Hematopoietic multipotent progenitor cell treated with erythropoietin and hydrocortisone succinate and interleukin-3 and kit ligand, for 17 days (in vitro differentiated cells): ENCODE data around the gene CHST11.
A peak's percentile ranks its signal among the peaks of the same experiment; 100 is the strongest.

Experiments used
- DNase-seq: peaks from one replicate; pipeline ENCODE4 v3.0.0-alpha.2; 2015; ENCODE audit warnings: low spot score

CHST11 gene

DNA sequence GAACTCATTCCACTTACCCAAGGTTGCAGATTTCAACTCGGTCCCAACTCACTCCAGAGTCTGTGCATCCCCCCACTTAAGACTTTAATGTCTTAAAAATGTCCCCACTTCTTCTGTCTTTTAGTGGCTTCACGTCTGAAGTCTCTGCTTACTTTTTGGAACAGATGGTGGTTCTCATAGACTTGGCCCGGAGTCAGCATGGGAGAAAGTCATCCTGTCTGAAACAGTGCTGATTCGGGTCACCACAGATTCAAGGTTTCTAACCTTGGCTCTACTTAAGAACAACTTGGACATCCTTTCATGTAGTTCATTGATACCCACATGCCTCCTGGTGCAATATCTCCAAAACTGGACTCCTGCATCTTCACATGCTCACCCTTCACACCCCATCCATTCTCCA lies 26.0 kb downstream of the CHST11 start:
- DNase-seq, result no peak

DNA sequence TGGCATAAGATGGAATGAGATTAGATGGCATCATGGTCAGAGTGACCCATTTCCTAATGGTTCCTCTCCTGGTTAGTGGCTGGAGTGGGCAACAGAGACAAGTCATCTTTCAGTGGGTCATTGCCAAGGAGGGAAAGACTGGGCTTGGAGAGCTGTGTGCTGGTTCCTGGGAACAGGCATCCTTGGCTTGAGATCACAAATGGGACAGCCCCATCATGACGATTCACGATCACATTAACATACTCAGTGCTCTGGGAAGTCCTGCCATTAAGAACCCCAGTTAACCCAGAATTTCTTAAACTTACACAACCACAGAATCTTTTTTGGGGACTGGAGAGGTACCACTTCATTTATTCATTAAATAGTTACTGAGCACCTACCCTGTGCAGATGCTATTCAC lies 27.3 kb downstream of the CHST11 start:
- no peak for DNase-seq

DNA sequence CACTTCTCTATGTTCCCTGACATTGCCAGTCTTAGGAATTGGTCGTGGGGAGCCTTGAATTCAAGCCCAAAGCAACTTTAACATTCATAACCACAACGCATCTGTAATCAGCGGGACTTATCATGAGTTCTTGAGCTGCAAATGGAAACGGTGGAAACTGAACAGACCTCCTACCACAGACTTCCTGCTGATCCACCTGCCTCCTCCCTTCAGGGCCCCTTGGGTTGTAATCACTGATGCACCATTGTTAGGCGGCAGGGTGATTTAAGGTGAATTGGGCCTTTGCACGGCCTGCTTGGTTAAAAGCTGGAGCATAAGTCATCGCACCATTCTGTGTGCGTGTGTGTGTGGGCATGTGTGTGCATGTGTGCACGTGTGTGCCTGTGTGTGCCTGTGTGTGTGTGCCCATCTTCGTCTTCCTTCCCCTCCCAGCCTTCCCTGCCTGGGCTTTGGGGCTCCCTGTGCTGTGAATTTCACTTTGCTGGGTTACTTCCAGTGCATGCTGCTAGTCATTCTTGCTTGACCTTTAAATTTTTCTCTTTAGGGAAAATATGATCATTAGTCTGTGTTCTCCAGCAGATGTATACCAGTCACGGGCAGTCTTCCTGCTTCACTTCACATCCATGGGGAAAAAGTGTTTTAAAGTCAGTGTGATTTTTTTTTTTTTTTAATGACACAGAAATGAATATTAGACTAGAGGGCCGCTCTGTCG lies 29.1 kb downstream of the CHST11 start:
- no peak for DNase-seq

DNA sequence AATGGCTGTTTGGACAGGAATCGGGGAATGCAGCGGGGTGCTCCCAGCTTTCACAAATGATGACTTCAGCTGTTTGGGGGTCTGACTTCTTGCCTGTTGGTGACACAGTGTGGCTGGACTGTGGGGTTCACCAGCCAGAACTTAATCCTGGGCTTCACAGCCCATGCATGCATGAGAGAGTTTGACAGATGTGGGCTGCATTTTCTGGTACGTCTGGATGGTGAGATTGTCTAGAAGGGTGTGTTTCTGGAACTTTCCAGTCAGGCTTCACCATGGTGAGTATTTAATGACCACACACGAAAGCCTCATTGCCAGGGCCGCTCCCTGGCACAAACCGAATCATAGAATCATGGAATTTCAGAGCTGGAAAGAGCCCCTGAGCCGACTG lies 29.6 kb downstream of the CHST11 start:
- no peak for DNase-seq

DNA sequence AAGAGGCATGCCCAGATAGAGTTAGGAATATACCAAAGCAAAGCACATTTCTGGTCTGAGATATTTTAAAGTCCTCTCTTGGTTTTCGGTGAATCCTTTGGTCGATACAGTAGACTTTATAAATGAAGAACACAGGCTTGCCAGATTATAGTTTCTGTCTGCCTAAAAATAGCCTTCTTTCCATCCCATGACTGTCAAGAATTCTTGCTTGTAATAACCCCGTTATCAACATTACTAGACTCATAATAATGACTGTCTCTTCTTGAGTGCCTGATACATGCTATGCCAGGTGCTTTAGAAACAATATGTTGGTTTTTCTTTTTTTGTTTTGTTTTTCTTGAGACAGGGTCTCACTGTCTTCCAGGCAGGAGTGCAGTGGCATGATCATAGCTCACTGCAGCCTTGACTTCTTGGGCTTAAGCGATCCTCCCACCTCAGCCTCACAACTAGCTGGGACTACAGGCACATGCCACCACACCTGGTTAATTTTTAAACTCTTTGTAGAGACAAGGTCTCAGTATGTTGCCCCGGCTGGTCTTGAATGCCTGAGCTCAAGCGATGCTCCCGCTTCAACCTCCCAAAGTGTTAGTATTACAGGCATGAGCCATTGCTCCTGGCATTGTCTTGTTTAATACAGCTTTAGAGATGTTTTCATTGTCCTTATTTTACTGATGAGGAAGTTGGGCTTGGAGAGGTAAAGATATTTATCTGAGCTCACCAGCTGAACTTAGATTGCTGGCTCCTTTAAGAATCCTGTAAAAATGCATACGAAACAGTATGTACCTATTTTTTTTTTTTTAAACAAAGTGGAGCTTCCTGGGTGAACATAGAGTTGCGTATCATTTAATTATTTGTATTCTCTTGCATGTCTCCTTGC lies 30.4 kb downstream of the CHST11 start:
- DNase-seq, result no peak

DNA sequence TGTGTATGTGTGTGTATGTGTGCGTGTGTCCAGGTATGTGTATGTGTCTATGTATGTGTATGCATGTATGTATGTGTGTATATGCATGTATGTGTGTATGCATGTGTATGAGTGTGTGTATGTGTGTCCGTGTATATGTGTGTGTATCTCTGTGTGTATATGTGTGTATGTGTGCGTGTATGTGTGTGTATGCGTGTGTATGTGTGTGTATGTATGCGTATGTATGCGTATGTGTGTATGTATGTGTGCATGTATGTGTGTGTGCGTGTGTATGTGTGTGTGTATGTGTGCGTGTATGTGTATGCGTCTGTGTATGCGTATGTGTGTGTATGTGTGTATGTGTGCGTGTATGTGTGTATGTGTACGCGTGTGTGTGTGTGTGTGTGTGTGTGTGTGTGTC lies 31.6 kb downstream of the CHST11 start:
- DNase-seq, result no peak

DNA sequence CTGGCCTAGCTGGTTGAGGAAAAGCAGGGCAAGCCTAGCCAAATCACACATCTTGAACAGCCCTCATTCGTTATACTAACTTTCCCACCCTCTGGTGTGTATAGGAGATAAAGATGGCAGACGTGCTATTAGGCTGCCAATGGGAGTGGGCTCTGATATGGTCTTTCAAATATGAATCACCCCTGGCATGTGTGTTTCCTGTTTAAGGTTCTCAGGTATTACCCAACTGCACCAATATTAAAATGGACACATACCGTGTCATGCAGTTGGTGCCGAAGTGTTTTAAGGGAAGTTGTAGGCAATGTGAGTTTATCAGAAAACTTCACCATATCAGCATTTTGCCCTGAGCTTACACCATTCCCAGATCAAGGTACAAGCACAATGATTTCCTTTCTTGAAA lies 33.4 kb downstream of the CHST11 start:
- peak; percentile 40 for DNase-seq

DNA sequence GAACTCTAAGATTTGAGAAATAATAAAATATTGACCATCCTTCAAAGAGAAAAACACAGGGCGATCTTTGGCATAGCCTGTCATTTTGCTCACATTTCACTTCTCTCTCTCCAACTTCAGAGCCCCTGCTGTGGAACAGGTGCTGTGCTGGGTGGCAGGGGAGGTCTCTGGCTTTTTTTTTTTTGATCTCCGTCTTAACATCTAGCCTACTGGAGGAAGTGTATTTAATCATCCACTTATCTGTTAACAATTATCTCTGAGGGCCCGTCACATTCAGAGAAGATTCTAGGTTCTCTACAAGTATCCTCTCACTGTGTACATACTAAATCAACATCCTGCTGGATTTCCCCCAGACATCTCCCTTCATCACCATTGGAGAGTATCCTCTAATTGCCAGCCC lies 34.1 kb downstream of the CHST11 start:
- DNase-seq, result no peak

DNA sequence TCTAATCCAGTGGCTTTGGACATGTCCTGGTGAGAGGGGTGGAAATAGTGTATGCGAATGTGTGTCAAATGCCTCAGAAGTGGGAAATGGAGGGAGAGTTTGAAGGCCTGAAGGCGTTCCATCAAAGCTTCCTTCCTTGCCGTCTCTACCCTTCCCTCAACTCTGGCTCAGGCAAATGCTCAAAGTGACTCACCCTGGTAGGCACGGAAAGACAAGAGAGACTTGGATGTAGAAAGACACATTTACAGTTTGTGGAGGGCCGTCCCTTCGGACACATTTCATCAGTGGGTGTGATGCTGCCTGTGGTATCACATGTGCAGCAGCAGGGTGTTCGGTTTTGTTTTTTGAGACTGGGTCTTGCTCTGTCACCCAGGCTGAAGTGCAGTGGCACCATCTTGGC lies 36.7 kb downstream of the CHST11 start:
- no peak for DNase-seq

DNA sequence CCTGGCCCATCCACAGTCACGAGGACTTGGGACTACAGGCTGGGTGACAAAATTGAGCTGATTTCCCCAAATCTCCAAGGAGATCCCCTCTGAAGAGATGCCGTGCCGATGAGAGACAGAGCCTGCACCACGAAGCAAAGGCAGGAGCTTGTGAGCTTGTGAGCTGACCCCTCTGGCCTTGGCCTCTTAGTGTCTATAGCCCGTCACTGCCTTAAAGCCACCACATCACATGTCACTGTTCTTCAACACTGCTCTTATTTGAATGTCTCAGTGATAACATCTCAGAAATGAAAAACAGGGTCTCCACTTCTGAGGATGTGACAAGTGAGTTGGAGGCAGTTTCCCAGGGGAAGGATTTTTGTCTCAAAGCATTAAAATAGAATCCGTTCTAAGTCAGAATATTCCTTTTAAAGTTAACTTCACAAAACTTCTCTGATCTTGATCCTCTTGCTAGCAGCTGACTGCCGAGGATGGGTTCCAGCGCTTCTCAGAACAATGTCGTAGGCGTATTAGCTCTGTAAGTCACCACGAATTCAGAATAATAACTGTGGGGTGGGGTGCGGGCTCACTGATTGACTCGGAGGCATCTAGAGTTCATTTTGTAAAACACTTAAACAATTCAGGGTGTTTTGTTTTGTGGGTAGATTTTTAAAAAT lies 37.5 kb downstream of the CHST11 start:
- DNase-seq, result no peak

DNA sequence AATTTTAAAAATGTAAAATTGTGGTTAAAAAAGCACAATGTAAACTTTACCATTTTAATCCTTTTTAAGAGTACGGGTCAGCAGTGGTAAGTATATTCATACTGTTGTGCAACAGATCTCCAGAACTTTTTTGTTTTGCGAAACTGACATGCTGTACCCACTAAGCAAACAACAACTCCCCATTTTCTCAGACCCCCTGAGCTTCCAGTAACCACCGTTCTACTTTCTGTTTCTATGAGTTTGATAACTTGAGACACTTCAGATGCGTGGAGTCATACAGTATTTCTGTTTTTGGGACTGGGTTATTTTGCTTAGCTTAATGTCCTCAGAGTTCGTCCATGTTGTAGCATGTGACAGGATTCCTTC lies 38.0 kb downstream of the CHST11 start:
- no peak for DNase-seq

DNA sequence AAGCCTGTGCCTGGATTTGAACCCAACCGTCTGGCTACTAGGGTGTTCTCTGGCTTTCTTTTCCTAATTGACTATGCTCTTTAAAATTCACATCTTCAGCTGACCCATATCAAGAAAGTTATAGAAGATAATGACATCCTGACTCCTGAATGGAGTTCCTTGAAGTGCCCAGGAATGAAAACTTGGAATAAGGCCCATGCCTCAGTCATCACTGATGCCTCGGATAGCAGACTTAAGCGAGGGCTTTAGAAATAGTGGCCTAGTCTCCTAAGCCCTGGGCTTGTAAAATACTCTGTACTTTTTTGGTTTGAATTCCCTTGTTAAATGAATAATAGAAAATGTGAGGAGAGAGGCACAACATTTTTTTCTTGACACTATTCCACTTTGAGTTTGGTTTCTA lies 39.0 kb downstream of the CHST11 start:
- no peak for DNase-seq

DNA sequence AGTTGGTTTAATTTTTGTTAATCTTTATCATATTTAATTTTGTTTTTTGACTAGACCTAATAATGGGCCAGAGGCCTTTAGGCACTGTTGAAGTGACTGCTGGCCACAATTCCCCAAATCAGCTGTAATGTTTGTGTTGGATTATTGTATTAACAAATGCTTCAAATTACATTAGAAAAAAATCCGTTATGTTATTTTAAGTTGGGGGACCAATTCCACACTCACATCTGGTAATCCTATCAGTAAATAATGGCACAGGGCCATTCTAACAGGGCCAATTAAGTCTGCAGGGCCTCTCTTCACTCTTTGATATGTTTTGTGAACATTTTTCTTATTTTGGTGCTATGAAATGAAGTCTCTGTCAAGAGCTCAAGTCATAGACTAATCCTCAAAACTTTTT lies 39.6 kb downstream of the CHST11 start:
- DNase-seq, result no peak

DNA sequence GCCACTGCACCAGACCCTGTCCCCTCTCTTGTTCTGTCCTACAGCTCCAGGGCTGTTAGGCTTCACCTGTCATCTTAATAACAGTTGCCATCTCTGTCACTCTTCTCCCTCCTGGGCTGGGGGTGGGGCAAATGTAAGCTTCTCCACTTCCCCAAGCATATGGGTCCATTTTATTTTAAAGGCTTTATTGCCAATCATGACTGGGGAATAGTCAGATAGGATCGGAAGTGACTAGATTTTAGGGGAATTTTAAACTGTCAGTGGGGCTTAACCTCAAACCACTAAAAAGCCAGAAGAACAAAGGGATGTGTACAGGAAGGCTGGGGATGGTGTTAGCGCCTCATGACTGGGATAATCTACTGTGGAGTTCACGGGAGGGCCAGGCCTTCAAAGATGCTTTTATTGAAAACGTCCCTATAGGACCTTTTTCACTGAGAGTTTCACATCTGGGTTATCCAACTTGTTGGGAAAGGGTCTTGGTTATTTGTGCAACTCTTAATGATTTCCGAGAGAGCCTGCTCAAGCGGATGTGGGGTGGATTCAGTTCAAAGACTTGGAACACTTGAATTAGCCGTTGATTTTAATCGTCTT lies 41.6 kb downstream of the CHST11 start:
- DNase-seq, result no peak

DNA sequence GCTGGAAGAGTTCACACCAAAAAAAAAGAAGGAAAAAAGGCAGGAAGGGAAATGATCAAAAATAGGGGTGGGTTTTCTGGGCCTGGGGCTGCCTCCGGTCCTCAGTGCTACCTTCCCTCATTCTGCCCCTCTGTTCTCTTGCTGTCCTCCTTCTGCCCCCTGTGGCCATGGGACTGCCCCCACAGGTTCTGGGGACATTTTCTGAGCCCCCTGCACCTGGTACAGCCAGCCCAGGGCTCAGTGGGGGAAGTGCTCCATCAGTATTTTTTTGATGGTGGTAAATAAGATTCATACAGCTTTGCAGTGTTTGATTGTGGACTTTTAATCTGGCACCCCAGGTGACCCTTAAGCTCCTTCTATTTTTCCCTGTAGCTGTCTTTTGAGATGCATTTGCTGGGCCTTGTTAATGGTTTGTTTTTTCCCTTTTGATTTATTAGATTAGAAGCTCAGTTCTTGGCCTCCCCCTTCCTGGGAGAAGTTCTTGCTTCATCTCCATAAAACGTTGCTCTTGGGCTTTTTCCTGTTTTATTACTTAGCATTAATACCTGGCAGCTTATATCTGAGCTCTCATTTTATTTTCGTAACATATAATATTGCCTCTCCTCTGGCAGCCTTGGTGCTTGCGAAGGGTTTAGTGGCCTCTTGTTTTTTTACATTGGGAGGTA lies 43.1 kb downstream of the CHST11 start:
- no peak for DNase-seq

DNA sequence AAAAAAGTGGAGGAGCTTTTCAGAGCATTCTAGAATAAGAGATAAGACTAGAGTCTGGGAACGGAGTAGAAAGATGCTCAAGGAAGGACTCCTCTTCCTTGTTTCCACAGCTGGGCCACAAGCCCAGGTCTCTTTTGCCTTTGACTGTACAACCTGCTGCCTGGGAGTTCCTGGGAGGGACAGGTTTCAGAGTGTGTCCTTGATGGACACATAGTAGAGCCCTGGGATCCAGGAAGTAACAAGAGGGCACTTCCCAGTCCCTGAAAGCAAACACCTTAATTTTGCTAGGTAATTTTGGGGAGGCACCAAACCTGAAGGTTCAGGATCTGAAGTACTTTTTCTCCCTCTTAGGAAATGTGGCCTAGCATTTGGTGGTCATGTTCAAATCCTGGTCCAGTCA lies 44.4 kb downstream of the CHST11 start:
- no peak for DNase-seq

DNA sequence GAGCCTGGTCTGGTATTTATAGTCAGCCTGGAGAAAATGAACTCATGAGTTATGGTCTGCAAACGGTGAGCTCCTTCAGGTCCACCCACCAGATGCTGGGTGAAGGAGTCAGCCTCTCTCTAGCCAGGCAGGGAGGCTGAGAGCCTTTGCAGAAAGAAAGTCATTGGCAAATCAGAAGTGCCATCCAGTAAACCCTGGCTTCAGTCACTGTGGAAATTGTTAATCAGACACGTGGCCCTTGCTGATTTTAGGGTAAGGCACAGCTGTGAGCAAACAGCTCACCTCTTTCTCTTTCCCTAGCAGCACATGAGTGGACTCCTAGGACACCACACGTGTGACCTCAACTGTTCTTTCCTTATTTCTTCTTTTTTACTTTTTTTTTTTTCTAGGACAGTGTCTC lies 44.9 kb downstream of the CHST11 start:
- DNase-seq, result no peak

DNA sequence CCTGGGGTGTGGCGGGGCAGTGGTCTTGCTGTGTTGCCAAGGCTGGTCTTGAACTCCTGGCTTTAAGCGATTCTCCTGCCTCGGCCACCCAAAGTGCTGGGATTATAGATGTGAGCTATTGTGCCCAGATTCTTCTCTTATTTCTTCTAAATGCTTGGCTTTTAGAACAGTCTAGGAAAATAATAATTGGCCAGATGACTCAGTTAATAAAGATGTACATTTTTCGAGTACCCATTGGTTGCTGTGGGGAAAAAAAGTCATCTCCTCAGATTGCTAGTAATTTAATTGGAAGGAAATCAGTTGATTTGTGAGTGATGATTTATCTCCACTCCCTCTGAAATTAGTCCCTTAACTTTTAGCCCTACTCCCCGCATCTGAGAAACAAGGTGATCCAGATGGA lies 45.5 kb downstream of the CHST11 start:
- DNase-seq, result no peak

DNA sequence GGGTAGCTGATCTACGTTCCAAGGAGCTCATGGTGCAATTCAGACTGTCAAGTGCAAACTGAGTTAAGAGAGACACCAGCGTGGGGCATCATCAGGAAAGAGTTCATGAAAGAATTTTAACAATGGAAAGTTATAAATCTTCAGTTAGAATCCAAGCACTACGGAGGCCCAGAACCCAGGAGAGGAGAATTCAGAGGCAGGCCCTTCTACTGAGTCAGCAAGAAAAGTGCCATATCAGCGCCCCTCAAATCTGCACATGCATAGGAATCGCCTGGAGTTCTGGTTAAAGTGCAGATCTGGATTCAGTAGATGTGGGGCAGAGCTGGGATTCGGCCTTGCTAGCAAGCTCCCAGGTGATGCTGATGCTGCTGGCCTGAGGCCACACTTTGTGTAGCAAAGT lies 45.9 kb downstream of the CHST11 start:
- no peak for DNase-seq

DNA sequence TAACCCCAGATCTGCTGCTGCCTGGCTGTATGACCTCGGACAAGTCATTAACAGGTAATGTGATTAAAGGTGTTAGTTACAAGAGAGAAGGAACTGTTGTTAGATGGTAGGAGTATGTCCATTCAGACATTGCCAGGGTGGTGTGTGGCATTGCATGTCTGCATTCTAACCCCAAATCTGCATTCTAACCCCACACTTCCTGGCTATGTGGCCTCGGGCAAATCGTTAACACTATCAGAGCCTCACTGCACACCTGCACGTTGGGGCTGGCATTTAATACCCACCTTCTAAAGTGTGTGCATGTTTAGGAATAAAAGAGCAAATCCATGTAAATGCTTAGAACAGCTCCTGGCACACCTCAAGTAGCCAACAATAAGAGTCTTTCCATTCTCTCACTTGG lies 46.4 kb downstream of the CHST11 start:
- no peak for DNase-seq

DNA sequence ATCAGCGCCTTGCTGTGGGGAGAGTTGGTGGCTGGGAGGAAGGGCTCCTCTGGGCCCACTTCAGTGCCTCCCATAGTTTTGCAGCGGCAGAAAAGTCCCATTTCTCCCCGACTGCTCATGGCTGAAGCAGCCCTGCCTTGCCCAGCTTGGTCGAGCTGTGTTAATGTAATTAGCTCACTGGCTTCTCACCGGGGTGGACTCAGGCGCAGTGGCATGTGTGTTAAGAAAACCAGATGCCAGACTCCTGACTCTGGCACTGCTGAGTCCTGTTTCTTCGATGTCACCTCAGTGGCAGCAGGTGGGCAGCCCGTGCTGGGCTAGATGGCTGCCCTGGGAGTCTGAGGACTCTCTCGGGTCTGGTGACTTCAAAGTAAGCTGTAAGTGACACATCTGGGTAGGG lies 47.4 kb downstream of the CHST11 start:
- DNase-seq, result no peak

DNA sequence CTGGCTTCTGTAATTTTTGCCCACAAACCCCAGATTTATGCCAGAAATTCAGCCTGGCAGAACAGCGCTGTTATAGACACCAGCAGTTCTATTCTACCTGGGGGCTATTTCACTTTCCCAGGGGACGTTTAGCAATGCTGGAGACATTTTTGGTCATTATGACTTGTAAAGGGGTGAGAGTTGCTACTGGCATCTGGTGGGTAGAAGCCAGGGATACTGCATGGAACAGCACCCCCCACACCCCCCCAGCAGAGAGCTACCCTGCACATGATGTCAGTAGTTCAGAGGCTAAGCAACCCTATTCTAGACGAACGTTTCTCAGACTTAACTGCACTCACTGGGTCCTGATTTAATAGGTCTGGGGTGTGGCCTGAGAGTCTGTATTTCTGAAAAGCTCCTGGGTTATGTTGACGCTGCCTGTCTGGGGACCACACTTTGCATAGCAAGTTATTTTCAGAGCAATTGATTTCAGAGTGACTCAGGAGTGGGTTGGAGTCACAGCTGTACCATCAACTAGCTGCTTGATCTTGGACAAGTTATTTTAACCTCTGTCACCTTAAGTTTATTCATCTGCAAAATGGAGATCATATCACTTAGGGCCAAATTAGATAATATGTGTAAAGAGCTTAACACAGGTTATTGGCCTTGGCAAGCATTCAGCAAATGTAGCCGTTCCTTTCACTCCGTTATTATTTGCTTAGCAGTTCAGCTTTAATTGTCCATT lies 48.5 kb downstream of the CHST11 start:
- no peak for DNase-seq
